ENCODE data around the gene AP3S1. TPM values are rescaled to one million over a fixed set of nuclear protein-coding genes. Genes with fewer than 3 reads are reported as not detected.

AP3S1 gene
- total and polyA plus RNA-seq, 2 of the 13 experiments (the other 11 are each of a cell fraction or from before 2014, with no cell fraction given), result 50.5 to 85.9 TPM

GRCh38 chr5:115815693-115816225 is 26.0 kb upstream of the AP3S1 start (continued):
- TF ChIP-seq DZIP1 (CRISPR knock-in tag; IDR thresholded peaks at IDR 0.05), result no peak
- no peak for TF ChIP-seq ZNF441 (CRISPR knock-in tag; IDR thresholded peaks at IDR 0.05; ENCODE audit: borderline replicate concordance)
- TF ChIP-seq ZBTB20 (CRISPR knock-in tag; IDR thresholded peaks at IDR 0.05; ENCODE audit: borderline replicate concordance, low read depth), result no peak
- TF ChIP-seq, protein P1, sequence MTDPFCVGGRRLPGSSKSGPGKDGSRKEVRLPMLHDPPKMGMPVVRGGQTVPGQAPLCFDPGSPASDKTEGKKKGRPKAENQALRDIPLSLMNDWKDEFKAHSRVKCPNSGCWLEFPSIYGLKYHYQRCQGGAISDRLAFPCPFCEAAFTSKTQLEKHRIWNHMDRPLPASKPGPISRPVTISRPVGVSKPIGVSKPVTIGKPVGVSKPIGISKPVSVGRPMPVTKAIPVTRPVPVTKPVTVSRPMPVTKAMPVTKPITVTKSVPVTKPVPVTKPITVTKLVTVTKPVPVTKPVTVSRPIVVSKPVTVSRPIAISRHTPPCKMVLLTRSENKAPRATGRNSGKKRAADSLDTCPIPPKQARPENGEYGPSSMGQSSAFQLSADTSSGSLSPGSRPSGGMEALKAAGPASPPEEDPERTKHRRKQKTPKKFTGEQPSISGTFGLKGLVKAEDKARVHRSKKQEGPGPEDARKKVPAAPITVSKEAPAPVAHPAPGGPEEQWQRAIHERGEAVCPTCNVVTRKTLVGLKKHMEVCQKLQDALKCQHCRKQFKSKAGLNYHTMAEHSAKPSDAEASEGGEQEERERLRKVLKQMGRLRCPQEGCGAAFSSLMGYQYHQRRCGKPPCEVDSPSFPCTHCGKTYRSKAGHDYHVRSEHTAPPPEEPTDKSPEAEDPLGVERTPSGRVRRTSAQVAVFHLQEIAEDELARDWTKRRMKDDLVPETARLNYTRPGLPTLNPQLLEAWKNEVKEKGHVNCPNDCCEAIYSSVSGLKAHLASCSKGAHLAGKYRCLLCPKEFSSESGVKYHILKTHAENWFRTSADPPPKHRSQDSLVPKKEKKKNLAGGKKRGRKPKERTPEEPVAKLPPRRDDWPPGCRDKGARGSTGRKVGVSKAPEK (CRISPR knock-in tag; IDR thresholded peaks at IDR 0.05; ENCODE audit: borderline replicate concordance), result 0 out of 2 replicates have a peak, but pooled peaks have one; percentile 23
- no peak for TF ChIP-seq THAP7 (CRISPR knock-in tag; IDR thresholded peaks at IDR 0.05)
- no peak for TF ChIP-seq ZBTB7B (CRISPR knock-in tag; IDR thresholded peaks at IDR 0.05)
- TF ChIP-seq SRY (CRISPR knock-in tag; IDR thresholded peaks at IDR 0.05), result 0 out of 2 replicates have a peak, but pooled peaks have one; percentile 4
- TF ChIP-seq, protein P2, sequence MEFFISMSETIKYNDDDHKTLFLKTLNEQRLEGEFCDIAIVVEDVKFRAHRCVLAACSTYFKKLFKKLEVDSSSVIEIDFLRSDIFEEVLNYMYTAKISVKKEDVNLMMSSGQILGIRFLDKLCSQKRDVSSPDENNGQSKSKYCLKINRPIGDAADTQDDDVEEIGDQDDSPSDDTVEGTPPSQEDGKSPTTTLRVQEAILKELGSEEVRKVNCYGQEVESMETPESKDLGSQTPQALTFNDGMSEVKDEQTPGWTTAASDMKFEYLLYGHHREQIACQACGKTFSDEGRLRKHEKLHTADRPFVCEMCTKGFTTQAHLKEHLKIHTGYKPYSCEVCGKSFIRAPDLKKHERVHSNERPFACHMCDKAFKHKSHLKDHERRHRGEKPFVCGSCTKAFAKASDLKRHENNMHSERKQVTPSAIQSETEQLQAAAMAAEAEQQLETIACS (CRISPR knock-in tag; IDR thresholded peaks at IDR 0.05), result 0 out of 2 replicates have a peak, but pooled peaks have one; percentile 36
- TF ChIP-seq HDAC1 (CRISPR knock-in tag; IDR thresholded peaks at IDR 0.05), result peak; percentile 52
- 0 out of 2 replicates have a peak, but pooled peaks have one; percentile 10 for TF ChIP-seq ZNF891 (CRISPR knock-in tag; IDR thresholded peaks at IDR 0.05)
- TF ChIP-seq, protein P3, sequence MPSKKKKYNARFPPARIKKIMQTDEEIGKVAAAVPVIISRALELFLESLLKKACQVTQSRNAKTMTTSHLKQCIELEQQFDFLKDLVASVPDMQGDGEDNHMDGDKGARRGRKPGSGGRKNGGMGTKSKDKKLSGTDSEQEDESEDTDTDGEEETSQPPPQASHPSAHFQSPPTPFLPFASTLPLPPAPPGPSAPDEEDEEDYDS (CRISPR knock-in tag; IDR thresholded peaks at IDR 0.05), result no peak
- TF ChIP-seq ZNF460 (CRISPR knock-in tag; IDR thresholded peaks at IDR 0.05; ENCODE audit: borderline replicate concordance), result no peak
- no peak for TF ChIP-seq SKI (IDR thresholded peaks at IDR 0.05; ENCODE audit: partially characterized antibody)
- peak; percentile 38 for TF ChIP-seq AGO2 (optimal IDR thresholded peaks at IDR 0.05; ENCODE audit: low read depth, low read length)
- no peak for TF ChIP-seq ONECUT2 (CRISPR knock-in tag; IDR thresholded peaks at IDR 0.05)
- TF ChIP-seq JUND (CRISPR knock-in tag; IDR thresholded peaks at IDR 0.05), result no peak
- TF ChIP-seq STAT5B (CRISPR knock-in tag; IDR thresholded peaks at IDR 0.05), result no peak
- TF ChIP-seq, protein P4, sequence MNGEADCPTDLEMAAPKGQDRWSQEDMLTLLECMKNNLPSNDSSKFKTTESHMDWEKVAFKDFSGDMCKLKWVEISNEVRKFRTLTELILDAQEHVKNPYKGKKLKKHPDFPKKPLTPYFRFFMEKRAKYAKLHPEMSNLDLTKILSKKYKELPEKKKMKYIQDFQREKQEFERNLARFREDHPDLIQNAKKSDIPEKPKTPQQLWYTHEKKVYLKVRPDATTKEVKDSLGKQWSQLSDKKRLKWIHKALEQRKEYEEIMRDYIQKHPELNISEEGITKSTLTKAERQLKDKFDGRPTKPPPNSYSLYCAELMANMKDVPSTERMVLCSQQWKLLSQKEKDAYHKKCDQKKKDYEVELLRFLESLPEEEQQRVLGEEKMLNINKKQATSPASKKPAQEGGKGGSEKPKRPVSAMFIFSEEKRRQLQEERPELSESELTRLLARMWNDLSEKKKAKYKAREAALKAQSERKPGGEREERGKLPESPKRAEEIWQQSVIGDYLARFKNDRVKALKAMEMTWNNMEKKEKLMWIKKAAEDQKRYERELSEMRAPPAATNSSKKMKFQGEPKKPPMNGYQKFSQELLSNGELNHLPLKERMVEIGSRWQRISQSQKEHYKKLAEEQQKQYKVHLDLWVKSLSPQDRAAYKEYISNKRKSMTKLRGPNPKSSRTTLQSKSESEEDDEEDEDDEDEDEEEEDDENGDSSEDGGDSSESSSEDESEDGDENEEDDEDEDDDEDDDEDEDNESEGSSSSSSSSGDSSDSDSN (CRISPR knock-in tag; IDR thresholded peaks at IDR 0.05), result peak; percentile 73
- TF ChIP-seq ZFX (CRISPR knock-in tag; IDR thresholded peaks at IDR 0.05; ENCODE audit: low read depth), result no peak; the same call in 1 of the 2 replicates
- no peak for TF ChIP-seq FOXP1 (IDR thresholded peaks at IDR 0.05)
- no peak for TF ChIP-seq FOXP1 (CRISPR knock-in tag; IDR thresholded peaks at IDR 0.05)

Measured in HepG2 (cell line).